ENCODE measurements around the gene MS4A12. TPM values are rescaled to one million over a fixed set of nuclear protein-coding genes. Genes with fewer than 3 reads are reported as not detected.

MS4A12 gene
- total and polyA plus RNA-seq, 2 donors from 2014 or later, result not detected

- Histone ChIP-seq H3K4me3 (ENCODE audit: low read length in 3 of 3) (no peak overlapping the region), H3K9ac (ENCODE audit: low read length in 3 of 3) (no peak overlapping the region), H3K36me3 (ENCODE audit: control insufficient read depth in 2 of 3, insufficient read depth in 3 of 3, low read length in 3 of 3) (no peaks in the 10 kb centered on the region), H3K27me3 (ENCODE audit: control insufficient read depth, insufficient read depth, low read length) (no peaks in the 10 kb centered on the region), H3K9me3 (ENCODE audit: control insufficient read depth in 2 of 3, insufficient read depth in 1 of 3, low read length in 3 of 3) (no peaks in the 10 kb centered on the region), H3K4me1 (ENCODE audit: control insufficient read depth in 2 of 3, insufficient read depth in 2 of 3, low read depth in 1 of 3, low read length in 3 of 3) (no peaks in the 10 kb centered on the region), H3K27ac (ENCODE audit: low read depth in 2 of 2, low read length in 2 of 2) (no peak overlapping the region)
- DNase-seq (no peak), FAIRE-seq (no peak)
- TF ChIP-seq CTCF (IDR thresholded peaks at IDR 0.05; ENCODE audit: borderline replicate concordance, extremely low read depth, insufficient read depth), result no peak
- intact Hi-C loops (cut with DNase I), result no loop called here
Observed at GRCh38 chr11:60454212-60454611, 38.4 kb upstream of the MS4A12 start.

GRCh38 chr11:60455531-60456042, 37.0 kb upstream of the MS4A12 start, which contains the start of gene MS4A1:
MS4A1 (plus strand) TSS chr11:60455847; CDS start chr11:60462375, 6,528 bp downstream.
- intact Hi-C loops (cut with DNase I), result no loop called here
- H3K9ac ChIP-seq (ENCODE audit: low read length in 3 of 3), result no peak within 1 kb of the TSS
- H3K4me1 ChIP-seq (ENCODE audit: control insufficient read depth in 2 of 3, insufficient read depth in 2 of 3, low read depth in 1 of 3, low read length in 3 of 3), result no peaks in the 10 kb centered on the region
- no peak within 1 kb of the TSS for H3K4me3 ChIP-seq (ENCODE audit: low read length in 3 of 3)
- FAIRE-seq (no peak), DNase-seq (no peak)
- H3K27me3 ChIP-seq (ENCODE audit: control insufficient read depth, insufficient read depth, low read length), result no peaks in the 10 kb centered on the region
- no peak for TF ChIP-seq CTCF (IDR thresholded peaks at IDR 0.05; ENCODE audit: borderline replicate concordance, extremely low read depth, insufficient read depth)
- no peaks in the 10 kb centered on the region for H3K36me3 ChIP-seq (ENCODE audit: control insufficient read depth in 2 of 3, insufficient read depth in 3 of 3, low read length in 3 of 3)
- no peaks in the 10 kb centered on the region for H3K9me3 ChIP-seq (ENCODE audit: control insufficient read depth in 2 of 3, insufficient read depth in 1 of 3, low read length in 3 of 3)
- no peak within 1 kb of the TSS for H3K27ac ChIP-seq (ENCODE audit: low read depth in 2 of 2, low read length in 2 of 2)

GRCh38 chr11:60457576-60457975, 35.0 kb upstream of the MS4A12 start:
- DNase-seq, result no peak
- no peak for TF ChIP-seq CTCF (IDR thresholded peaks at IDR 0.05; ENCODE audit: borderline replicate concordance, extremely low read depth, insufficient read depth)
- no peak for FAIRE-seq
- H3K27me3 ChIP-seq (ENCODE audit: control insufficient read depth, insufficient read depth, low read length), result no peaks in the 10 kb centered on the region
- no peak overlapping the region for H3K27ac ChIP-seq (ENCODE audit: low read depth in 2 of 2, low read length in 2 of 2)
- no peaks in the 10 kb centered on the region for H3K4me1 ChIP-seq (ENCODE audit: control insufficient read depth in 2 of 3, insufficient read depth in 2 of 3, low read depth in 1 of 3, low read length in 3 of 3)
- no peak overlapping the region for H3K4me3 ChIP-seq (ENCODE audit: low read length in 3 of 3)
- intact Hi-C loops (cut with DNase I), result no loop called here
- no peaks in the 10 kb centered on the region for H3K36me3 ChIP-seq (ENCODE audit: control insufficient read depth in 2 of 3, insufficient read depth in 3 of 3, low read length in 3 of 3)
- H3K9ac ChIP-seq (ENCODE audit: low read length in 3 of 3), result no peak overlapping the region
- no peaks in the 10 kb centered on the region for H3K9me3 ChIP-seq (ENCODE audit: control insufficient read depth in 2 of 3, insufficient read depth in 1 of 3, low read length in 3 of 3)

- Histone ChIP-seq H3K27ac (ENCODE audit: low read depth in 2 of 2, low read length in 2 of 2) (no peak overlapping the region), H3K4me1 (ENCODE audit: control insufficient read depth in 2 of 3, insufficient read depth in 2 of 3, low read depth in 1 of 3, low read length in 3 of 3) (no peaks in the 10 kb centered on the region), H3K4me3 (ENCODE audit: low read length in 3 of 3) (no peak overlapping the region), H3K27me3 (ENCODE audit: control insufficient read depth, insufficient read depth, low read length) (no peaks in the 10 kb centered on the region), H3K9me3 (ENCODE audit: control insufficient read depth in 2 of 3, insufficient read depth in 1 of 3, low read length in 3 of 3) (no peaks in the 10 kb centered on the region), H3K9ac (ENCODE audit: low read length in 3 of 3) (no peak overlapping the region), H3K36me3 (ENCODE audit: control insufficient read depth in 2 of 3, insufficient read depth in 3 of 3, low read length in 3 of 3) (no peaks in the 10 kb centered on the region)
- FAIRE-seq, result no peak
- no peak for TF ChIP-seq CTCF (IDR thresholded peaks at IDR 0.05; ENCODE audit: borderline replicate concordance, extremely low read depth, insufficient read depth)
- DNase-seq, result no peak
- intact Hi-C loops (cut with DNase I), result no loop called here
Observed at GRCh38 chr11:60459345-60459744, 33.2 kb upstream of the MS4A12 start.
